ENCODE data around the gene MUC5B. TPM values are rescaled to one million over a fixed set of nuclear protein-coding genes. Genes with fewer than 3 reads are reported as not detected.
A peak's percentile ranks its signal among the peaks of the same experiment; 100 is the strongest.

The MUC5B gene
- polyA plus RNA-seq, 1 donor, result 1.9 TPM

DNA sequence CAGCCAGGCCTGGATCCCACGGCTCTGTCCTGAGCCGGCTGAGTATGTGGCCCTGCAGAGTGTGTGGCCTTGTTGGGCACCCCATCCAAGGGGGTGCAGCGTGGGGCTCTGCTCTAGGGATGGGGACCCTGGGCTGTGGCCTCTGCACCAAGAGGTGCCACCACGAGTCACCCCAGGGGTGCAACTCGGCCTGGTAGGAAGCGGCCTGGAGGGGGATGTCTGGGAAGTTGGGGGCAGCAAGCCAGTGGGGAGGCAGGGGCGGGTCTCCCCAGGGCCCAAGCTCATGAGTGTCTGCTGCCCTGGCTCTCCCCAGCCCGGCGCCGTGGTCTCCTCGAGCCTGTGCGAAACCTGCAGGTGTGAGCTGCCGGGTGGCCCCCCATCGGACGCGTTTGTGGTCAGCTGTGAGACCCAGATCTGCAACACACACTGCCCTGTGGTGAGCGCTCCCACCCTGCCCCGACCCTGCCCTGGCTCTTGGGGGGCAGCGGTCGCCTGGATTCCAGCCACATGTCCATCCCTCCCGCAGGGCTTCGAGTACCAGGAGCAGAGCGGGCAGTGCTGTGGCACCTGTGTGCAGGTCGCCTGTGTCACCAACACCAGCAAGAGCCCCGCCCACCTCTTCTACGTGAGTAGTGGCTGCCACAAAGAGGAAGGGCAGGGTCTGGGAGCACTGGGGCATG is 24.2 kb upstream of the MUC5B start:
- H3K27me3 ChIP-seq (ENCODE audit: control insufficient read depth, insufficient read depth, low read length), result peaks cover 20% of the 10 kb centered on the region
- DNase-seq, result no peak

DNA sequence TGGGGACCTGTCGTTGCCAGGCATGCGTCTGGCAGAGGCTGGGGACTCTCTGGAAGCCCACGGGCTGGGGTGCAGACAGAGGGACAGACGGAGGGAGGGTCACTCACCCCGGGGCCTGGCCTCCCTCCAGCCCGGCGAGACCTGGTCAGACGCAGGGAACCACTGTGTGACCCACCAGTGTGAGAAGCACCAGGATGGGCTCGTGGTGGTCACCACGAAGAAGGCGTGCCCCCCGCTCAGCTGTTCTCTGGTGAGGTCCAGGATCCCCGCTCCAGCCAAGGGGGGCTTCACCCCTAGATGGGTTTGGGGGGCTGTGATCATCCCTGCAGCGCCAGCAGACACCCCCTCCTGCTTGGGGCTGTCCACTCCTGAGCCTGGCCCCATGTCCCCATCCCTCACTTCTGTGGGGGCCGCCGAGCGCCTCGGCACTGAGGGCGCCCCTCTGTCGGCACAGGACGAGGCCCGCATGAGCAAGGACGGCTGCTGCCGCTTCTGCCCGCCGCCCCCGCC is 23.6 kb upstream of the MUC5B start:
- H3K36me3 ChIP-seq (ENCODE audit: control insufficient read depth, insufficient read depth, low read length), result no peaks in the 10 kb centered on the region
- no peak overlapping the region for H3K27ac ChIP-seq (ENCODE audit: low read length)
- peaks cover 15% of the 10 kb centered on the region for H3K9me3 ChIP-seq (ENCODE audit: control insufficient read depth, low read depth, low read length)
- no peak overlapping the region for H3K4me3 ChIP-seq (ENCODE audit: low read length)
- H3K27me3 ChIP-seq (ENCODE audit: control insufficient read depth, insufficient read depth, low read length), result peaks cover 20% of the 10 kb centered on the region
- WGBS (ENCODE audit: insufficient coverage, low lambda C conversion rate), result no CpG with 5 or more reads among the region's 27 CpGs
- no peaks in the 10 kb centered on the region for H3K4me1 ChIP-seq (ENCODE audit: control insufficient read depth, insufficient read depth, low read length)
- no peak for DNase-seq

More for the DNA sequence above, 24.2 kb upstream of the MUC5B start:
- H3K9me3 ChIP-seq (ENCODE audit: control insufficient read depth, low read depth, low read length), result peaks cover 21% of the 10 kb centered on the region
- H3K4me3 ChIP-seq (ENCODE audit: low read length), result no peak overlapping the region
- no peak overlapping the region for H3K27ac ChIP-seq (ENCODE audit: low read length)
- H3K36me3 ChIP-seq (ENCODE audit: control insufficient read depth, insufficient read depth, low read length), result no peaks in the 10 kb centered on the region
- WGBS (ENCODE audit: insufficient coverage, low lambda C conversion rate), result no CpG with 5 or more reads among the region's 26 CpGs
- H3K4me1 ChIP-seq (ENCODE audit: control insufficient read depth, insufficient read depth, low read length), result no peaks in the 10 kb centered on the region

DNA sequence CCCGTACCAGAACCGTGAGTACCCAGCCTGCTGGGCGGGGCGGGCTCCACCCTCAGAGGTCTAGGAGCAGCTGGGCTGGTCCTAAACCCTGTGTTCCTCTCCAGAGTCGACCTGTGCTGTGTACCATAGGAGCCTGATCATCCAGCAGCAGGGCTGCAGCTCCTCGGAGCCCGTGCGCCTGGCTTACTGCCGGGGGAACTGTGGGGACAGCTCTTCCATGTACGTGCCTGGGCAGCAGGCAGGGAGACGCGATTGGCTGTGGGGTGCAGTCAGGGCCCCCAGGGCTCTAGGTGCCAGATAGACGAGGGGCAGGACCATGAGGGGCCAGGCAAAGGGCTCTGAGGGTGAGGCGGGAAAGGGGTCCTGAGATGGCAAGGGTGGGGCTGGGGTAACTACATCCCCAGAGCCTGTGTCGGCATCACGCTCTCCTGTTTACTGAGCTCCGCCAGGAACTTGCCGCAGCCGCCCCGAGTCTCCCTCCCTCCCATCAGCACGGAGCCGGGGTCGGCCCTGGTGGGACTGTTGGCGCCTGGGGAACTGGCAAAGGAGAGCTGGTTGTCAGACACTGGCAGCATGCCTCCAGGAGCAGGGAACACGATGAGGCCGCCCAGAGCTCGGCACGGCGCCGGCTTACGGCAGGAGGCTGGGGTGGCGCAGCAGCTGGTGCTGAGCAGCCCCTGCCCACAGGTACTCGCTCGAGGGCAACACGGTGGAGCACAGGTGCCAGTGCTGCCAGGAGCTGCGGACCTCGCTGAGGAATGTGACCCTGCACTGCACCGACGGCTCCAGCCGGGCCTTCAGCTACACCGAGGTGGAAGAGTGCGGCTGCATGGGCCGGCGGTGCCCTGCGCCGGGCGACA is 22.9 kb upstream of the MUC5B start:
- peaks cover 20% of the 10 kb centered on the region for H3K27me3 ChIP-seq (ENCODE audit: control insufficient read depth, insufficient read depth, low read length)
- H3K36me3 ChIP-seq (ENCODE audit: control insufficient read depth, insufficient read depth, low read length), result no peaks in the 10 kb centered on the region
- H3K9me3 ChIP-seq (ENCODE audit: control insufficient read depth, low read depth, low read length), result peaks cover 9% of the 10 kb centered on the region
- WGBS (ENCODE audit: insufficient coverage, low lambda C conversion rate), result no CpG with 5 or more reads among the region's 47 CpGs
- H3K27ac ChIP-seq (ENCODE audit: low read length), result no peak overlapping the region
- H3K4me3 ChIP-seq (ENCODE audit: low read length), result no peak overlapping the region
- DNase-seq, result no peak
- H3K4me1 ChIP-seq (ENCODE audit: control insufficient read depth, insufficient read depth, low read length), result no peaks in the 10 kb centered on the region

DNA sequence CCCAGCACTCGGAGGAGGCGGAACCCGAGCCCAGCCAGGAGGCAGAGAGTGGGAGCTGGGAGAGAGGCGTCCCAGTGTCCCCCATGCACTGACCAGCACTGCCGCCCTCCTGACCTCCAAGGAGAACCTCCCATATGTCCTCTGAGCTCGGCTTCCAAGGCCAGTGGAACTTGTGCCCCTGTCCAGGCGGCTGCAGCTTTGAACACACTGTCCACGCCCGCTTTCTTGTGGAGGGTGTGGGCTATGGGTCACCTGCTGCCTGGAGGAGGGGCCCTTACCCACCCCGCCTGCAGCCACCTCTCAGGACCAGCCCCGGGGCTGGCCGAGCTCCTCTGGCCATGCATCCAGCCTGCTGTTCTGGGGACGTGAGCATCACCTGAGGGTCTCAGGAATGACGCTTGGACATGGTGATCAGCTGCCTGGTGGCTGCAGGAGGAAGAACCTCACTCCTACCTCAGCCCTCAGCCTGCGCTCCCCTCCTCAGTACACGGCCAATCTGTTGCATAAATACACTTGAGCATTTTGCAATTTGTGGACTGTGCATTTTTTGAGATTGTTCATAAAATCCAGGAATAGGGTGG is 22.2 kb upstream of the MUC5B start:
- H3K9me3 ChIP-seq (ENCODE audit: control insufficient read depth, low read depth, low read length), result peaks cover 5% of the 10 kb centered on the region
- peaks cover 20% of the 10 kb centered on the region for H3K27me3 ChIP-seq (ENCODE audit: control insufficient read depth, insufficient read depth, low read length)
- no peak overlapping the region for H3K27ac ChIP-seq (ENCODE audit: low read length)
- WGBS (ENCODE audit: insufficient coverage, low lambda C conversion rate), result no CpG with 5 or more reads among the region's 16 CpGs
- no peak overlapping the region for H3K4me3 ChIP-seq (ENCODE audit: low read length)
- H3K36me3 ChIP-seq (ENCODE audit: control insufficient read depth, insufficient read depth, low read length), result no peaks in the 10 kb centered on the region
- DNase-seq, result no peak
- H3K4me1 ChIP-seq (ENCODE audit: control insufficient read depth, insufficient read depth, low read length), result no peaks in the 10 kb centered on the region

GRCh38 chr11:1201395-1202153 is 21.3 kb upstream of the MUC5B start:
- H3K27me3 ChIP-seq (ENCODE audit: control insufficient read depth, insufficient read depth, low read length), result peaks cover 20% of the 10 kb centered on the region
- H3K9me3 ChIP-seq (ENCODE audit: control insufficient read depth, low read depth, low read length), result no peaks in the 10 kb centered on the region
- 95% methylated on average over 3 of the region's 4 CpGs for WGBS (ENCODE audit: insufficient coverage, low lambda C conversion rate)
- no peak overlapping the region for H3K4me3 ChIP-seq (ENCODE audit: low read length)
- DNase-seq, result no peak
- H3K4me1 ChIP-seq (ENCODE audit: control insufficient read depth, insufficient read depth, low read length), result no peaks in the 10 kb centered on the region
- no peaks in the 10 kb centered on the region for H3K36me3 ChIP-seq (ENCODE audit: control insufficient read depth, insufficient read depth, low read length)
- H3K27ac ChIP-seq (ENCODE audit: low read length), result no peak overlapping the region

GRCh38 chr11:1202154-1202775 is 20.6 kb upstream of the MUC5B start:
- WGBS (ENCODE audit: insufficient coverage, low lambda C conversion rate), result no CpG with 5 or more reads among the region's 18 CpGs
- no peak for DNase-seq
- H3K27ac ChIP-seq (ENCODE audit: low read length), result no peak overlapping the region

GRCh38 chr11:1202776-1203504 is 19.9 kb upstream of the MUC5B start:
- no CpG with 5 or more reads among the region's 32 CpGs for WGBS (ENCODE audit: insufficient coverage, low lambda C conversion rate)
- peaks cover 20% of the 10 kb centered on the region for H3K27me3 ChIP-seq (ENCODE audit: control insufficient read depth, insufficient read depth, low read length)
- no peaks in the 10 kb centered on the region for H3K36me3 ChIP-seq (ENCODE audit: control insufficient read depth, insufficient read depth, low read length)
- no peaks in the 10 kb centered on the region for H3K9me3 ChIP-seq (ENCODE audit: control insufficient read depth, low read depth, low read length)
- H3K4me3 ChIP-seq (ENCODE audit: low read length), result no peak overlapping the region
- no peaks in the 10 kb centered on the region for H3K4me1 ChIP-seq (ENCODE audit: control insufficient read depth, insufficient read depth, low read length)
- no peak overlapping the region for H3K27ac ChIP-seq (ENCODE audit: low read length)
- peak; percentile 22 to 23 for DNase-seq

More at GRCh38 chr11:1202154-1202775, 20.6 kb upstream of the MUC5B start:
- Histone ChIP-seq H3K27me3 (ENCODE audit: control insufficient read depth, insufficient read depth, low read length) (peaks cover 20% of the 10 kb centered on the region), H3K4me1 (ENCODE audit: control insufficient read depth, insufficient read depth, low read length) (no peaks in the 10 kb centered on the region), H3K36me3 (ENCODE audit: control insufficient read depth, insufficient read depth, low read length) (no peaks in the 10 kb centered on the region), H3K9me3 (ENCODE audit: control insufficient read depth, low read depth, low read length) (no peaks in the 10 kb centered on the region), H3K4me3 (ENCODE audit: low read length) (no peak overlapping the region)

GRCh38 chr11:1203505-1204271 is 19.2 kb upstream of the MUC5B start:
- DNase-seq, result no peak

More at GRCh38 chr11:1203505-1204271, 19.2 kb upstream of the MUC5B start:
- Histone ChIP-seq H3K4me1 (ENCODE audit: control insufficient read depth, insufficient read depth, low read length) (no peaks in the 10 kb centered on the region), H3K9me3 (ENCODE audit: control insufficient read depth, low read depth, low read length) (peaks cover 6% of the 10 kb centered on the region), H3K4me3 (ENCODE audit: low read length) (no peak overlapping the region), H3K27ac (ENCODE audit: low read length) (no peak overlapping the region), H3K36me3 (ENCODE audit: control insufficient read depth, insufficient read depth, low read length) (no peaks in the 10 kb centered on the region), H3K27me3 (ENCODE audit: control insufficient read depth, insufficient read depth, low read length) (peaks cover 20% of the 10 kb centered on the region)
- no CpG with 5 or more reads among the region's 30 CpGs for WGBS (ENCODE audit: insufficient coverage, low lambda C conversion rate)

Data from large intestine (tissue), 3 donors.